ENCODE data around the gene TAF13. TPM values are rescaled to one million over a fixed set of nuclear protein-coding genes. Genes with fewer than 3 reads are reported as not detected.

TAF13 gene
- total RNA-seq, 1 donor from 2014 or later: 28.7 TPM

GRCh38 chr1:109017134-109017533, 58.7 kb downstream of the TAF13 start:
- DNase-seq (ENCODE audit: extremely low spot score in 2 of 2): no peak
- no peaks in the 10 kb centered on the region for H3K27me3 ChIP-seq
- H3K4me3 ChIP-seq: no peak overlapping the region
- intact Hi-C loops (cut with DNase I): no loop called here
- H3K27ac ChIP-seq: no peak overlapping the region
- TF ChIP-seq CTCF (IDR thresholded peaks at IDR 0.05): no peak
- TF ChIP-seq POLR2AphosphoS5 (IDR thresholded peaks at IDR 0.05; ENCODE audit: insufficient read depth in 1 of 2, low read depth in 1 of 2): no peak
- no peak for TF ChIP-seq POLR2A (IDR thresholded peaks at IDR 0.05)
- peaks cover 0 to 35% of the 10 kb centered on the region in 2 donors for H3K36me3 ChIP-seq
- H3K9me3 ChIP-seq: no peaks in the 10 kb centered on the region
- no peaks in the 10 kb centered on the region for H3K4me1 ChIP-seq

Small RNA genes within 50 kb of the gene (small RNA-seq; reads per million reads assigned to genes)
- not detected for gene AL356488.2
- not detected for gene BX679664.1

Other genes with a start within 250 kb of the TAF13 start
- 3.9 TPM for gene AKNAD1, start 218.9 kb downstream of the TAF13 start, total RNA-seq
- 45.4 TPM for gene GPSM2, start 199.0 kb downstream of the TAF13 start, total RNA-seq
- gene CLCC1, start 112.5 kb downstream of the TAF13 start, total RNA-seq: 28.0 TPM
- gene WDR47, start 33.9 kb downstream of the TAF13 start, total RNA-seq: 14.7 TPM
- 17.2 TPM for gene TMEM167B, start 14.8 kb upstream of the TAF13 start, total RNA-seq
- 0.25 TPM for gene ELAPOR1, start 38.1 kb upstream of the TAF13 start, total RNA-seq
- 135 TPM for gene SARS1, start 137.9 kb upstream of the TAF13 start, total RNA-seq
- 38.5 TPM for gene CELSR2, start 173.5 kb upstream of the TAF13 start, total RNA-seq
- gene PSRC1, start 207.1 kb upstream of the TAF13 start, total RNA-seq: 5.4 TPM
- gene MYBPHL, start 231.0 kb upstream of the TAF13 start, total RNA-seq: not detected

Measured in vagina (tissue), 2 donors.